Kidney (tissue), 14 donors: ENCODE data around the gene MNX1. TPM values are rescaled to one million over a fixed set of nuclear protein-coding genes. Genes with fewer than 3 reads are reported as not detected.

ENCODE experiments used
- DNase-seq, 5 donors: peaks; one replicate each; pipeline ENCODE4 v3.0.0-alpha.2; 2013 to 2020
- FAIRE-seq: peaks from 2 replicates; lab custom pipeline; 2012; peaks lifted over from hg19 to GRCh38; lab: Jason Lieb, UNC
- H3K27ac ChIP-seq, 2 donors: one replicate each; pipeline ENCODE4 v1.7.0; 2013; ENCODE audit warnings: low read depth in 2 of 2, low read length in 2 of 2, inconsistent platforms in 1 of 2
- H3K27me3 ChIP-seq: one replicate; pipeline ENCODE4 v1.7.1; 2013; ENCODE audit warnings: low read length, inconsistent platforms; ENCODE audit not compliant: control insufficient read depth, insufficient read depth
- H3K36me3 ChIP-seq, 3 donors: one replicate each; pipeline versions ENCODE4 v1.7.0 to v1.7.1; 2013; ENCODE audit warnings: low read length in 3 of 3, control low read depth in 1 of 3, inconsistent platforms in 1 of 3; ENCODE audit not compliant: insufficient read depth in 3 of 3, control insufficient read depth in 2 of 3
- H3K4me1 ChIP-seq, 3 donors: one replicate each; pipeline versions ENCODE4 v1.7.0 to v1.7.1; 2013; ENCODE audit warnings: low read length in 3 of 3, inconsistent platforms in 1 of 3, low read depth in 1 of 3; ENCODE audit not compliant: control insufficient read depth in 2 of 3, insufficient read depth in 2 of 3
- H3K4me3 ChIP-seq, 3 donors: one replicate each; pipeline versions ENCODE4 v1.7.0 to v1.8.1; 2013; ENCODE audit warnings: low read length in 3 of 3, control low read depth in 1 of 3, inconsistent platforms in 1 of 3
- H3K9ac ChIP-seq, 3 donors: one replicate each; pipeline versions ENCODE4 v1.7.0 to v1.7.1; 2013; ENCODE audit warnings: low read length in 3 of 3, control low read depth in 1 of 3, inconsistent platforms in 1 of 3
- H3K9me3 ChIP-seq, 3 donors: one replicate each; pipeline versions ENCODE4 v1.7.0 to v1.7.1; 2013; ENCODE audit warnings: low read length in 3 of 3, control low read depth in 1 of 3, inconsistent platforms in 1 of 3; ENCODE audit not compliant: control insufficient read depth in 2 of 3, insufficient read depth in 1 of 3
- CTCF ChIP-seq: IDR thresholded peaks from 3 replicates; pipeline ENCODE4 v1.5.1; 2012; ENCODE audit warnings: mild to moderate bottlenecking, moderate library complexity, borderline replicate concordance; ENCODE audit not compliant: insufficient read depth; ENCODE audit errors: extremely low read depth
- intact Hi-C: fragments of 100-400 bp; cut with DNase I; formaldehyde crosslinking; loops from one replicate; pipeline ENCODE4 v1.11.1; 2022
- polyA plus RNA-seq: library from polyadenylated mRNA; stranded (reverse); fragments of 350-450 nt; fragmentation: Illumina TruSeq; extraction: RNeasy Lipid Tissue Mini Kit (QIAGEN cat#74804); gene quantifications from one replicate; pipeline ENCODE4 v1.2.3, GENCODE V29; 2014; ENCODE audit warnings: low read depth, low replicate concordance; ENCODE audit not compliant: insufficient read depth
- total RNA-seq: library from RNA; stranded (reverse); fragmentation: NEBNext Ultra II Directional; extraction: Animal tissue kit (Norgen Biotek cat#: 25700); gene quantifications from one replicate; pipeline ENCODE4 v1.2.1, GENCODE V29; 2021
- donor health status: control.
- donor health status: control.
- donor health status: control.
- donor health status: control.
- donor health status: control.
- donor health status: DM: yes; HTN: yes; CAD: no.
- donor health status: Normal renal cell carcinoma (clear cell type).

MNX1 gene
- total and polyA plus RNA-seq, 2 donors from 2014 or later, result 1.1 TPM; not detected in 1

GRCh38 chr7:156956727-156957126 lies 53.7 kb downstream of the MNX1 start:
- H3K4me3 ChIP-seq, result no peak overlapping the region
- no peaks in the 10 kb centered on the region for H3K27me3 ChIP-seq
- intact Hi-C loops, result no loop called here
- H3K9ac ChIP-seq, result no peak overlapping the region
- no peak for TF ChIP-seq CTCF
- H3K27ac ChIP-seq, result no peak overlapping the region
- H3K4me1 ChIP-seq, result no peaks in the 10 kb centered on the region
- H3K9me3 ChIP-seq, result no peaks in the 10 kb centered on the region
- peaks cover 8 to 59% (median 38%) of the 10 kb centered on the region in 3 donors for H3K36me3 ChIP-seq
- FAIRE-seq (no peak), DNase-seq (no peak)

DNA sequence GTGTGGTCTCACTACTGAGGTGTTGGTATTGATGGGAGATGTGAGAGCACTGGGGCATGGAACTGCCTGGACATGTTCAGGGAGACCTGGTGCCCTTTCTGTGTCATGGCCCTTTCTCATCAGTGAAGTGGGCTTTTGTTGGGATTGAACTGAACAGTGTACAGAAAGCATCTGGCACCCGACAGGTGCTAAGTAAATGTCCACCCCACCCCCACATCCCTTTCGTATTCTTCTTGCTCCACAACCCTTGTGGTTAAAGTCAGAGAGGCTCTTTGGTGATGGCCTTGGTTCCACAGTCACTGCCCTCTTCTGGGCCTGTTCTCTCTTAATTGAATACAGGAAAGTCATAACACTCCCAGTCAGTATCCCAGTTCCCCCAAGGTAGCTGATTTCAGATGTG lies 55.5 kb downstream of the MNX1 start:
- Histone ChIP-seq H3K9me3 (no peaks in the 10 kb centered on the region), H3K4me3 (no peak overlapping the region), H3K36me3 (peaks cover 7 to 50% (median 33%) of the 10 kb centered on the region in 3 donors), H3K27ac (no peak overlapping the region), H3K4me1 (peaks cover 0 to 13% (median 0%) of the 10 kb centered on the region in 3 donors), H3K27me3 (no peaks in the 10 kb centered on the region), H3K9ac (no peak overlapping the region)
- FAIRE-seq, result no peak
- no peak for TF ChIP-seq CTCF
- no peak for DNase-seq
- intact Hi-C loops, result no loop called here

Other genes starting within 250 kb of the MNX1 start
- 82.6 TPM for gene LMBR1, start 117.5 kb downstream of the MNX1 start, total RNA-seq
- gene LMBR1, start 117.5 kb downstream of the MNX1 start, polyA plus RNA-seq, result 19.6 TPM
- gene NOM1, start 61.0 kb downstream of the MNX1 start, total RNA-seq, result 17.6 TPM
- 5.8 TPM for gene NOM1, start 61.0 kb downstream of the MNX1 start, polyA plus RNA-seq
- gene UBE3C, start 128.3 kb upstream of the MNX1 start, total RNA-seq, result 58.5 TPM
- 20.9 TPM for gene UBE3C, start 128.3 kb upstream of the MNX1 start, polyA plus RNA-seq